ENCODE results near the gene PHGDH. TPM values are rescaled to one million over a fixed set of nuclear protein-coding genes. Genes with fewer than 3 reads are reported as not detected.

PHGDH gene
- total RNA-seq, 1 donor from 2014 or later, result 163 TPM

- H3K27me3 ChIP-seq (ENCODE audit: control insufficient read depth, insufficient read depth, low read length), result no peaks in the 10 kb centered on the region
- peaks cover 2% of the 10 kb centered on the region for H3K36me3 ChIP-seq (ENCODE audit: control insufficient read depth, insufficient read depth, low read length)
- TF ChIP-seq, protein P1, sequence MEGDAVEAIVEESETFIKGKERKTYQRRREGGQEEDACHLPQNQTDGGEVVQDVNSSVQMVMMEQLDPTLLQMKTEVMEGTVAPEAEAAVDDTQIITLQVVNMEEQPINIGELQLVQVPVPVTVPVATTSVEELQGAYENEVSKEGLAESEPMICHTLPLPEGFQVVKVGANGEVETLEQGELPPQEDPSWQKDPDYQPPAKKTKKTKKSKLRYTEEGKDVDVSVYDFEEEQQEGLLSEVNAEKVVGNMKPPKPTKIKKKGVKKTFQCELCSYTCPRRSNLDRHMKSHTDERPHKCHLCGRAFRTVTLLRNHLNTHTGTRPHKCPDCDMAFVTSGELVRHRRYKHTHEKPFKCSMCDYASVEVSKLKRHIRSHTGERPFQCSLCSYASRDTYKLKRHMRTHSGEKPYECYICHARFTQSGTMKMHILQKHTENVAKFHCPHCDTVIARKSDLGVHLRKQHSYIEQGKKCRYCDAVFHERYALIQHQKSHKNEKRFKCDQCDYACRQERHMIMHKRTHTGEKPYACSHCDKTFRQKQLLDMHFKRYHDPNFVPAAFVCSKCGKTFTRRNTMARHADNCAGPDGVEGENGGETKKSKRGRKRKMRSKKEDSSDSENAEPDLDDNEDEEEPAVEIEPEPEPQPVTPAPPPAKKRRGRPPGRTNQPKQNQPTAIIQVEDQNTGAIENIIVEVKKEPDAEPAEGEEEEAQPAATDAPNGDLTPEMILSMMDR (IDR thresholded peaks at IDR 0.05; ENCODE audit: insufficient read depth, low read length, poor library complexity, severe bottlenecking), result no peak
- no peak overlapping the region for H3K4me3 ChIP-seq (ENCODE audit: low read depth, low read length)
- no peak for DNase-seq (ENCODE audit: low read depth)
These were observed 22.0 kb downstream of the PHGDH start for GRCh38 chr1:119733754-119734153.

- no peaks in the 10 kb centered on the region for H3K27me3 ChIP-seq (ENCODE audit: control insufficient read depth, insufficient read depth, low read length)
- no peak for DNase-seq (ENCODE audit: low read depth)
- H3K4me3 ChIP-seq (ENCODE audit: low read depth, low read length), result no peak overlapping the region
- TF ChIP-seq, protein P1 (IDR thresholded peaks at IDR 0.05; ENCODE audit: insufficient read depth, low read length, poor library complexity, severe bottlenecking), result no peak
- H3K36me3 ChIP-seq (ENCODE audit: control insufficient read depth, insufficient read depth, low read length), result peaks cover 2% of the 10 kb centered on the region
These were observed 23.5 kb downstream of the PHGDH start for GRCh38 chr1:119735217-119735616.

- H3K4me3 ChIP-seq (ENCODE audit: low read depth, low read length), result no peak overlapping the region
- no peak for DNase-seq (ENCODE audit: low read depth)
- TF ChIP-seq, protein P1 (IDR thresholded peaks at IDR 0.05; ENCODE audit: insufficient read depth, low read length, poor library complexity, severe bottlenecking), result no peak
- H3K27me3 ChIP-seq (ENCODE audit: control insufficient read depth, insufficient read depth, low read length), result no peaks in the 10 kb centered on the region
- H3K36me3 ChIP-seq (ENCODE audit: control insufficient read depth, insufficient read depth, low read length), result peaks cover 2% of the 10 kb centered on the region
These were observed 24.9 kb downstream of the PHGDH start for GRCh38 chr1:119736649-119737039.

- TF ChIP-seq, protein P1 (IDR thresholded peaks at IDR 0.05; ENCODE audit: insufficient read depth, low read length, poor library complexity, severe bottlenecking), result no peak
- Histone ChIP-seq H3K4me3 (ENCODE audit: low read depth, low read length) (no peak overlapping the region), H3K36me3 (ENCODE audit: control insufficient read depth, insufficient read depth, low read length) (peaks cover 2% of the 10 kb centered on the region), H3K27me3 (ENCODE audit: control insufficient read depth, insufficient read depth, low read length) (no peaks in the 10 kb centered on the region)
- no peak for DNase-seq (ENCODE audit: low read depth)
These were observed 25.4 kb downstream of the PHGDH start for GRCh38 chr1:119737040-119737682.

- TF ChIP-seq, protein P1 (IDR thresholded peaks at IDR 0.05; ENCODE audit: insufficient read depth, low read length, poor library complexity, severe bottlenecking), result no peak
- no peak overlapping the region for H3K4me3 ChIP-seq (ENCODE audit: low read depth, low read length)
- no peaks in the 10 kb centered on the region for H3K27me3 ChIP-seq (ENCODE audit: control insufficient read depth, insufficient read depth, low read length)
- H3K36me3 ChIP-seq (ENCODE audit: control insufficient read depth, insufficient read depth, low read length), result peaks cover 2% of the 10 kb centered on the region
- DNase-seq (ENCODE audit: low read depth), result no peak
These were observed 26.5 kb downstream of the PHGDH start for GRCh38 chr1:119738100-119738720.
